GM10266 (cell line): ENCODE data around the gene KIF24.
"Not testable (repeated sequence)": the region's sequence is repeated elsewhere in the genome, so short reads cannot be mapped to it uniquely, and the experiment has no call there.

Source experiments
- DNase-seq: peaks from one replicate; pipeline ENCODE4 v3.0.0; 2012; ENCODE audit errors: extremely low spot score
- TF ChIP-seq, protein P1 (sequence below): IDR thresholded peaks from 2 replicates; pipeline ENCODE4 v1.5.1; 2012; ENCODE audit warnings: mild to moderate bottlenecking, low read depth; ENCODE audit not compliant: control insufficient read depth, insufficient read depth; ENCODE audit errors: missing control alignments

Gene KIF24

DNA sequence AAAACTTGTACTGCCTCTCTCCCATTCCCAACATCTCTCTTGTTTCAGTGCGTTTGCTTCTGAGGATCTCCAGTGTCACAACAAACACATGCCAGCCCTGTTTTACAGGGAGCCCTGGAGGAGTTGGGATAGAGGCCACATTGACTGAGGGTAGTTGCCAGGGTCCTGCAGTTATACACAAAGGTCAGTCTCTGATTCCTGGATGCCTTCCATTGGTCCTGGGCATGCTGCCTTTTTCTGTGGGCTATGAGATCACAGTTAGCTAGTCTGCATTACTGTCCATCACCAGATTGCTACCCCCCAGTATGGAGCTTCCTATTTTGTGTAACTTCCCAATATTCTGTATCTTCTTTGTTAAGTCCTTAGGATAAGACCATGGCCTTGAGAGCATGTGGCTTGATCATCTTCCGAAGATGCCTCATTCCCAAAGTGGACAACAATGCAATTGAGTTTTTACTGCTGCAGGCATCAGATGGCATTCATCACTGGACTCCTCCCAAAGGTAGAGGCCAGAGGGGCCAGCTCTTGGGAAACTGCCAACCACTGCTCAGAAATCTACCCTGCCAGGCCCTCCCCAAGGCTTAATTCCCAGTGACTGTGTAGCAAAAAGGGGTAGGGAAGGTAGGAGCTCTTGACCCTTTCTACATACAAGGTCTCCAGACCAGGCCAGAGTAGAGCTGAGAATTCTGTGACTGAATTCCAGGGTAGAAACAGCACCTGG is 9.8 kb upstream of the KIF24 start:
- TF ChIP-seq, protein P1, sequence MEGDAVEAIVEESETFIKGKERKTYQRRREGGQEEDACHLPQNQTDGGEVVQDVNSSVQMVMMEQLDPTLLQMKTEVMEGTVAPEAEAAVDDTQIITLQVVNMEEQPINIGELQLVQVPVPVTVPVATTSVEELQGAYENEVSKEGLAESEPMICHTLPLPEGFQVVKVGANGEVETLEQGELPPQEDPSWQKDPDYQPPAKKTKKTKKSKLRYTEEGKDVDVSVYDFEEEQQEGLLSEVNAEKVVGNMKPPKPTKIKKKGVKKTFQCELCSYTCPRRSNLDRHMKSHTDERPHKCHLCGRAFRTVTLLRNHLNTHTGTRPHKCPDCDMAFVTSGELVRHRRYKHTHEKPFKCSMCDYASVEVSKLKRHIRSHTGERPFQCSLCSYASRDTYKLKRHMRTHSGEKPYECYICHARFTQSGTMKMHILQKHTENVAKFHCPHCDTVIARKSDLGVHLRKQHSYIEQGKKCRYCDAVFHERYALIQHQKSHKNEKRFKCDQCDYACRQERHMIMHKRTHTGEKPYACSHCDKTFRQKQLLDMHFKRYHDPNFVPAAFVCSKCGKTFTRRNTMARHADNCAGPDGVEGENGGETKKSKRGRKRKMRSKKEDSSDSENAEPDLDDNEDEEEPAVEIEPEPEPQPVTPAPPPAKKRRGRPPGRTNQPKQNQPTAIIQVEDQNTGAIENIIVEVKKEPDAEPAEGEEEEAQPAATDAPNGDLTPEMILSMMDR = no peak
- no peak for DNase-seq

DNA sequence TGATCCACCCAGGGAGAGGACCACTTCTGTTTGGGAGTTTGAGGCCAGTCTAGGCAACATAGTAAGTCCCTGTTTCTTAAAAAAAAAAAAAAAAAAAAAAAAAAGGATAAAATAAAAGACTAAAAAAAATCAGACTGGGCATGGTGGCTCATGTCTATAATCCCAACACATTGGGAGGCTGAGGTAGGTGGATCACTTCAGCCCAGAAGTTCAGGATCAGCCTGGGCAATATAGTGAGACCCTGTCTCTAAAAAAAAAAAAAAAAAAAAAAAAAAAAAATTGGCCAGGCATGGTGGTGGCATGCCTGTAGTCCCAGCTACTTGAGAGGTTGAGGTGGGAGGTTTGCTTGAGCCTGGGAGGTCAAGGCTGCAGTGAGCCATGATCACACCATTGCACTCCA is 9.0 kb upstream of the KIF24 start:
- DNase-seq = not testable (repeated sequence)

DNA sequence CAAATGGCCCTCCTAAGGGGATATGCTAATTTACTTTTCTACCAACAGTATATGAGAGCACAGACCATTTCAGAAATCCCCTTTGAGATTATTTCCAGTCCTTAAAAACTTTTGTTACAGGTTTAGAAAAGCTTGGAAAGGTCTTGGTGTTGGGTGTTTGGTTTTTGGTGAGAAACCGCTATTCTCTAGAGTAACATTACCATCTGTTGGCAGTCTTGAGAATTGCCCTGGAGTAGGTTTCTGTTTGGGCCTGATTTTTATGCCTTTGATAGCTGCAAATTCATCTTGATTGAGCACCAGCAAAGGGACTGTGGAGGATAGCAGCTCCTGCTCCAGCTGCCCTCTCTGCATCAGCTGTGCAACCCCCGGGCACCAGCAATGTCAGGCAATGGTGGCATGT is 8.3 kb upstream of the KIF24 start:
- no peak for DNase-seq
- TF ChIP-seq, protein P1 = no peak

DNA sequence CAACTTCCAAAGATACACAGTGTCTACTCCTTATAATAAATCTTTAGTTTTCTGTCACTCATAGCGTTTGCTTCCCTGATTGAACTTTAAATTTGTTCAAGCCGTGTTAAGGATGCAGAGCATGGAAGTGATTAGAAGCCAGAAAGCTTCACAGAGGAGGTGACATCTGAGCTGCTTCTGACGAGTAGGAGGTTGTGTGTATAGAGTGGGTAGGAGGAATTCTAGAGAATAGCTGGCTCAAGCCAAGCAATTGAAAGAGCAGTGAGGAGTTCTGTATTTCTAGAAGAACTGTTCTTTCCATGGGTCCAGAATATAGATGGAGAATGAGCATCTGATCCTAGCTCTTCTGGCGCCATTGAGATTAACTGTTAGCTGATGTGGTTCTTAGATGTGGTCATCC is 6.3 kb upstream of the KIF24 start:
- TF ChIP-seq, protein P1 = no peak
- DNase-seq = no peak

DNA sequence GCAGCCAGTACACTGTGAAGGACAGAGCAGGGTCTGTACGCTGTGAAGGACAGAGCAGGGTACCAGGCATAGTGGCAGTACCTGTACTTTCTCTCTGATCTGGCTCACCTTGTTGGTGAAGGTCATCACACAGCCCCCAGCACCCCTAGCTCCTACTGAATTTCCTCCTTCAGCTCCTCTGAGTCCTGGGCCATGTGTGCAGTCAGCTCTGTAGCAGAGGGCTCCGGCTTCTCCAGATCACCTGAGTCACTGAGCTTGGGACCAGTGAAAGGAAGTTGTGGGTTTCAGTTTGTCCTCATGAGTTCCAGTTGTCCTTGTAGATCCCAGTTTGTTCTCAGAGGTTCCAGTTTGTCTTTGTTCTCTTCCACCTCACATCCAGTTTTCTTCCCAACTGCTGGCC is 5.8 kb upstream of the KIF24 start:
- DNase-seq = no peak
- TF ChIP-seq, protein P1 = no peak

DNA sequence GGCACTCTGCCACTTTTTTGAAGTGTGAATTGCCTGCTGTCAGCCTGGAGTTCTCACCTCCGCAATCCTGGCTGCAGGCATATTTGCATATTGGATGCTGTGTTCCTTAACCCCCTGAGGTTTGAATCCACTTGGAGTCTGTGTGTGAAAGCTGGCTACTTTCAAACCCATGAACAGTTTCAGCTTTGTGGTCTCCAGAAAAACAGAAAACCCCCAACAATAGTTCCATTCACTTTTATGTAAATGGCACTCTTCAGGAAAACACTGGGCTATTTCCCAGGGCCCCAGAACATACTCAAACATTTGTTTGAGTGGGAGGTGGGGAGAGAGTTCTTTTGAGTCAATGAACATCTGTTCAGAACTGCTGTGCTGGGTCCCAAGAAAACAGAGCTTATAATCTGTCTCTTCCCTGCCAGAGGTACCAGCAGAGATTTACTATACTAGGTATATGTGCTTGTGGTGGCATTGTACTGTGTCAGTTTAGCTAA is 5.3 kb upstream of the KIF24 start:
- no peak for DNase-seq
- TF ChIP-seq, protein P1 = no peak

DNA sequence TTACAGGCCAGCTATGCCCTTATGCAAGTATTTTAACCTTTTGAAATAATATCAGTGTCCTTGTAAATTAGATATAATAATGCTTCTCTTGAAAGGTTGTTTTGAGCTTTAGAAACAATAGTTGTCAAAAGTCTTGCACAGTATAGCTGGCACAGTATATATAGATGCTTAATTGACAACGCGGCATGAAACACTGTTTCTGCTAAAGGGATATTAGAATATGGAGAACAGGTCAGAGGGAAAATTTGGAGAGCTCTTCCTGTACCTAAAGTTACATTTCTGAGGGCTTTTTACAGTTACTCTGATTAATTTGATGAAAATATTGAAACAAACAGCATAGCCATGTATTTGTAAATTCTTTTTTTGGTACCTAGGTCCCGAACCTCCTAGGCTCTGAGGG is 4.8 kb upstream of the KIF24 start:
- no peak for DNase-seq
- TF ChIP-seq, protein P1 = no peak
